ENCODE results near the gene EPN2. TPM values are rescaled to one million over a fixed set of nuclear protein-coding genes. Genes with fewer than 3 reads are reported as not detected.

EPN2 gene
- total and polyA plus RNA-seq, 4 donors, result 5.6 to 23.8 (median 12.2) TPM

GRCh38 chr17:19320876-19321275, 83.7 kb downstream of the EPN2 start:
- DNase-seq (ENCODE audit: low spot score), result no peak

GRCh38 chr17:19321481-19322128, 84.4 kb downstream of the EPN2 start:
- Histone ChIP-seq H3K9me3 (ENCODE audit: control insufficient read depth in 4 of 4, low read length in 3 of 4) (peaks cover 0 to 4% (median 0%) of the 10 kb centered on the region in 4 donors), H3K27me3 (ENCODE audit: control insufficient read depth in 4 of 4, insufficient read depth in 4 of 4, low read length in 3 of 4) (no peaks in the 10 kb centered on the region), H3K4me1 (ENCODE audit: control insufficient read depth in 4 of 4, insufficient read depth in 4 of 4, low read length in 3 of 4) (peaks cover 0 to 17% (median 9%) of the 10 kb centered on the region in 4 donors), H3K27ac (ENCODE audit: low read depth in 1 of 2, low read length in 2 of 2) (no peak overlapping the region), H3K4me3 (ENCODE audit: low read depth in 1 of 3, low read length in 3 of 3) (no peak overlapping the region), H3K9ac (ENCODE audit: low read depth in 1 of 2, low read length in 2 of 2) (no peak overlapping the region), H3K36me3 (ENCODE audit: control insufficient read depth in 4 of 4, insufficient read depth in 3 of 4, low read depth in 1 of 4, low read length in 3 of 4) (no peaks in the 10 kb centered on the region)
- 91% methylated on average over 9 of the region's 9 CpGs for WGBS
- DNase-seq (ENCODE audit: low spot score), result no peak
- no peak for TF ChIP-seq REST (IDR thresholded peaks at IDR 0.05)
- no peak for TF ChIP-seq FOXA2 (IDR thresholded peaks at IDR 0.05)
- TF ChIP-seq EGR1 (IDR thresholded peaks at IDR 0.05; ENCODE audit: low read depth in 2 of 2), result no peak
- no peak for TF ChIP-seq RXRA (IDR thresholded peaks at IDR 0.05)
- TF ChIP-seq HNF4A (conservative IDR thresholded peaks at IDR 0.05), result no peak
- no peak for TF ChIP-seq CTCF (IDR thresholded peaks at IDR 0.05; ENCODE audit: low read depth, low read length, missing input control)
- no peak for TF ChIP-seq ATF3 (IDR thresholded peaks at IDR 0.05)

More at GRCh38 chr17:19320876-19321275, 83.7 kb downstream of the EPN2 start:
- peaks cover 0 to 4% (median 0%) of the 10 kb centered on the region in 4 donors for H3K9me3 ChIP-seq (ENCODE audit: control insufficient read depth in 4 of 4, low read length in 3 of 4)
- H3K4me1 ChIP-seq (ENCODE audit: control insufficient read depth in 4 of 4, insufficient read depth in 4 of 4, low read length in 3 of 4), result peaks cover 0 to 18% (median 11%) of the 10 kb centered on the region in 4 donors
- H3K9ac ChIP-seq (ENCODE audit: low read depth in 1 of 2, low read length in 2 of 2), result no peak overlapping the region
- H3K4me3 ChIP-seq (ENCODE audit: low read depth in 1 of 3, low read length in 3 of 3), result no peak overlapping the region
- TF ChIP-seq GABPA (IDR thresholded peaks at IDR 0.05 in 1 of 2, conservative IDR thresholded peaks at IDR 0.05 in 1 of 2), result no peak
- no peak for TF ChIP-seq EGR1 (IDR thresholded peaks at IDR 0.05; ENCODE audit: low read depth in 2 of 2)
- TF ChIP-seq RXRA (IDR thresholded peaks at IDR 0.05), result no peak
- no peak for TF ChIP-seq NR2F2 (IDR thresholded peaks at IDR 0.05)
- no peak for TF ChIP-seq HNF4A (conservative IDR thresholded peaks at IDR 0.05)
- TF ChIP-seq CTCF (IDR thresholded peaks at IDR 0.05; ENCODE audit: low read depth, low read length, missing input control), result no peak
- no peak for TF ChIP-seq YY1 (IDR thresholded peaks at IDR 0.05)
- TF ChIP-seq ATF3 (IDR thresholded peaks at IDR 0.05), result no peak
- no peak for TF ChIP-seq SP1 (IDR thresholded peaks at IDR 0.05)
- TF ChIP-seq MAX (IDR thresholded peaks at IDR 0.05), result no peak
- TF ChIP-seq HNF4G (IDR thresholded peaks at IDR 0.05), result no peak
- no peak for TF ChIP-seq FOXA2 (IDR thresholded peaks at IDR 0.05)
- no peak for TF ChIP-seq ZBTB33 (IDR thresholded peaks at IDR 0.05)
- no peaks in the 10 kb centered on the region for H3K36me3 ChIP-seq (ENCODE audit: control insufficient read depth in 4 of 4, insufficient read depth in 3 of 4, low read depth in 1 of 4, low read length in 3 of 4)
- no peak overlapping the region for H3K27ac ChIP-seq (ENCODE audit: low read depth in 1 of 2, low read length in 2 of 2)
- 98% methylated on average over 5 of the region's 5 CpGs for WGBS
- no peaks in the 10 kb centered on the region for H3K27me3 ChIP-seq (ENCODE audit: control insufficient read depth in 4 of 4, insufficient read depth in 4 of 4, low read length in 3 of 4)

Data from liver (tissue), 9 donors.